C4-2B (cell line): ENCODE measurements around the gene IGF2R.

Source experiments
- H3K27ac ChIP-seq: fragments of 450-650 bp; 2 replicates; pipeline ENCODE4 v1.5.1; 2017
- CTCF ChIP-seq: fragments of 450-650 bp; conservative IDR thresholded peaks from 2 replicates; pipeline ENCODE4 v1.5.1; 2017; ENCODE audit warnings: mild to moderate bottlenecking
- ZFX ChIP-seq: fragments of 450-650 bp; IDR thresholded peaks from 2 replicates; pipeline ENCODE4 v1.6.1; 2017

The IGF2R gene

GRCh38 chr6:160010067-160010466, 41.2 kb downstream of the IGF2R start:
- no peak overlapping the region for H3K27ac ChIP-seq
- TF ChIP-seq CTCF, result no peak
- TF ChIP-seq ZFX, result no peak

- H3K27ac ChIP-seq, result no peak overlapping the region
- no peak for TF ChIP-seq ZFX
- no peak for TF ChIP-seq CTCF
Measured at GRCh38 chr6:160013987-160014868, 45.3 kb downstream of the IGF2R start.

GRCh38 chr6:160014869-160015182, 45.9 kb downstream of the IGF2R start:
- no peak overlapping the region for H3K27ac ChIP-seq
- TF ChIP-seq CTCF (no peak), ZFX (no peak)

GRCh38 chr6:160015778-160016684, 47.1 kb downstream of the IGF2R start:
- TF ChIP-seq CTCF (no peak), ZFX (no peak)
- H3K27ac ChIP-seq, result no peak overlapping the region

- no peak overlapping the region for H3K27ac ChIP-seq
Measured at GRCh38 chr6:160022101-160022500, 53.2 kb downstream of the IGF2R start.

GRCh38 chr6:160022793-160023192, 53.9 kb downstream of the IGF2R start:
- TF ChIP-seq ZFX (no peak), CTCF (no peak)
- no peak overlapping the region for H3K27ac ChIP-seq

More at GRCh38 chr6:160022101-160022500, 53.2 kb downstream of the IGF2R start:
- TF ChIP-seq CTCF, result no peak
- TF ChIP-seq ZFX, result no peak

- TF ChIP-seq CTCF (no peak), ZFX (no peak)
- H3K27ac ChIP-seq, result no peak overlapping the region
Measured at GRCh38 chr6:160024152-160024551, 55.3 kb downstream of the IGF2R start.
